Stimulated activated CD4-positive, alpha-beta T cell treated with anti-CD3 and anti-CD28 coated beads, TNF-alpha, amount 100 ng/mL, for 24 hours (primary cell): ENCODE measurements around the gene TSPAN16.
"Not testable (repeated sequence)": the region's sequence is repeated elsewhere in the genome, so short reads cannot be mapped to it uniquely, and the experiment has no call there.

ENCODE experiments used
- DNase-seq, 3 experiments: peaks; one replicate each; pipeline ENCODE4 v3.0.0-alpha.2; 2020; ENCODE audit warnings: low read depth in 3 of 3

Gene TSPAN16

DNA sequence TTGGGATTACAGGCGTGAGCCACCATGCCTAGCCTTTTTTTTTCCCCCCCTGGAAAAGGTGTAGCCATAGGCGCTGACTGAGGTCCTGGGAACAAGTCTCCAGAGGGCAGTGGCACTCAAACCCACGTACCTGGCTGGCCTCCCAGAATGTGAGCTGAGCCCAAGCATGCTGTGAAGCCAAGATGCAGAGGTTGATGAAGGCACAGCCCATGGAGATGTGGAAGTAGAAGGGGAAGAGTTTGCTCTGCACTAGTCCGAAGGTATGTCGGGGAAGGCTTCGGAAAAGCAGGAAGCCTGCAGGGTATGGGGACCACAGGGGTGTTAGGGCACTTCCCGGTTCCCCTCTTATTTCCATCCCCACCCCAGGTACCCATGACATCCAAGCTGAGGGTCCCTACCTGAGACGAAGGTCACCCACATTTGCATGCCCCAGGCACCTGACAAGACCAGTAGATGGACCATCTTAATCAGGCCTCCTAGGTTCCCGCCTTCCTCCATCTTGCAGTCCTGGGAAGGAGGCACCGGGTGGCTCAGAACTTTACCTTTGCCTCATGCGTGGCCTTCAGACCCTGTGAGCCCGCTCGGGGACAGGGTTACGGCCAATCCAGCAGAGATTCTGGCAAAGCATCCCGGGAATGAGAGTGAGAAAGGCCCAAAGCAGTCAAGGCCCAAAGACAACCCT lies 49.3 kb downstream of the TSPAN16 start:
- DNase-seq = no peak

DNA sequence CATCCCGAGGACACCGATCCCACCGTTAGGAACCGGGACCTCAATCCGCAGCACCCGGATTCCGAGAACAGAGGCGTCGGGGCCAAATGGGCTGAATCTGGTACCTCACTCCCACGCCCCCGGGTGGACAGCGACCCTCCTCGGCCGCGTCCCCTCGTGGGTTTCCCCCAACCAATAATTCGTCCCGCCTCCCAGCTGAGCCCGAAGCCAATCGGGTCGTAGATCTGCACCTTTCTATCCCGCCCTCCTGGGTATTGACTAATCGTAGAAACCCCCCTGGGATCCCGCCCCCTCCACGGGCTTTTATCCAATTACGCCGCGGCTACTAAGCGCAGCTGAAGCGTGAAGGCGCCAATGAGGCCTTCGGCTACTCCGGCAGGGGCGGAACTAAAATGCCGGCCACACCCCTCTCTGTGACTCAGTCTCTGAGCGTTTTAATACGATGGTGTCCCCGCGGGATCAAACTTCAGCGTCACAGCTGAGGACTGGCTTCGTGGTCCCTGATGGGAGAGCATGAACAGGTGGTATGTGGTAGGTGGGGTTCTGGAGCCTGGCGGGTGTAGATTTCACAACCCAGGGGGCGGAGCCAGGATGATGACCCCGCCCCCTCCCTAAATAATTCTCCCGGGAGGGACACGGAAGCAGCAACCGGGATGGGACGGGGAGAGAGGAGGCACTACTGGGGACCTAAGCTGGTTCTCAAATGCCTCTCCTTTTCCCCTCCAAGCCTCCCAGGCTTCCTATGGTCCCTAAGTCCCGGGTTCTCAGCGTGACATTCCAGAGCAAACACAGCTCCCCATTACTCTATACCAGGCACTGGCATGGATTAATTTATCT lies 50.4 kb downstream of the TSPAN16 start, which contains the start of the genes CCDC159 and TMEM205:
CCDC159 (plus strand) TSS at position 416 of the 837 bp plus-strand sequence; CDS start at position 504, 88 bp downstream.
TMEM205 (minus strand) TSS at position 165 of the 837 bp plus-strand sequence. CDS start 649 bp downstream, outside the sequence.
- DNase-seq = peak; percentile 95 to 98 (median 97)

DNA sequence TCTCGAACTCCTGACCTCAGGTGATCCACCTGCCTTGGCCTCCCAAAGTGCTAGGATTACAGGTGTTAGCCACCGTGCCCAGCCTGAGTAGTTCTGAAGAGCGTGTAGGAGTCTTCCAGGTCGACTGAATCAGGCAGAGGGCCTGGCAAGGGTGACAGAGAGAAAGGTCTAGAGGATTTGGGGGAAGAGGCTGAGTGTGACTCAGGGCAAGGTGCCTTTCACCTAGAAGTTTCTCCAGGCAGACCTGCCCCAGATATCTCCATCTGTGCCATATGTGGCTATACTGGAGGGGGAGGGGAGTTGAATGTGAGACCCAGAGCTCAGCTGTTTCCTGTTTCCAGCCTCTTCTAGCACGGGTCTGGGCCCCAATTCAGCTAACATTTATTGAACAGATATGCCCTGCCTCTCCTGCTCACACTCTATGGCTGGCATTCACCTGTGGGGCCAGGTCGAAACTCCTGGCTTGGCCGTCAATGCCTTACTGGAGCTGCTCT lies 51.6 kb downstream of the TSPAN16 start:
- DNase-seq = no peak

DNA sequence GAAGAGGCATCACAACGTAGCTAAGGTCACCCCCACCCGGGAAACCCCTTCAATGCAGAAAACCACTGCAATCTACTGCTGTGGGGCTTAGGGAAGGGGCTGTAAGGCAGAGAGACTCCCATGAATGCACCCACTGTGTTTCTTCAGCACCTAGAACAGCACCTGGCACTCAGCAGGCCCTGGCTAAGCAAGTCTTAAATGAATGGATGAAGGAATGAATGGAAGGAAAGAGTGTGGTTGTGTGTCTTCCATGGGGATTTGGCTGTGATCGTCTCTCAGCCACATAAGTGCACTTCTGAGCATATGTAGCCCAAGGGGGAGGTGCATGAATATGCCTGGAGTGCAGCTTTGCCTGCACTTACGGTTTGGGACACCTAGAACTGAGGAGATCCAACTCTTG lies 53.2 kb downstream of the TSPAN16 start:
- no peak for DNase-seq

DNA sequence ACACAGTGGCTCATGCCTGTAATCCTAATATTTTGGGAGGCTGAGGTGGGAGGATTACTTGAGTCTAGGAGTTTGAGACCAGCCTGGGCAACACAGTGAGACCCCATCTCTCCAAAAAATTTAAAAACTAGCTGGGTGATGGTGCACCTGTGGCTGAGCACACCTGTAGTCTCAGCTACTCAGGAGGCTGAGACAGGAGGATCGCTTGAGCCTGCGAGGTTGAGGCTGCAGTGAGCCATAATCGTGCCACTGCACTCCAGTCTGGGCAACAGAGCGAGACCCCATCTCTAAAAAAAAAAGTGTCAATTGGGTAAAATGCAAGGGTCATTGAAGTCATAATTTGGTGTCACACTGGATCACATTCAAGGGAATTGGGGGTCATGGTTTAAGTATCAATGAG lies 58.1 kb downstream of the TSPAN16 start:
- not testable (repeated sequence) for DNase-seq

DNA sequence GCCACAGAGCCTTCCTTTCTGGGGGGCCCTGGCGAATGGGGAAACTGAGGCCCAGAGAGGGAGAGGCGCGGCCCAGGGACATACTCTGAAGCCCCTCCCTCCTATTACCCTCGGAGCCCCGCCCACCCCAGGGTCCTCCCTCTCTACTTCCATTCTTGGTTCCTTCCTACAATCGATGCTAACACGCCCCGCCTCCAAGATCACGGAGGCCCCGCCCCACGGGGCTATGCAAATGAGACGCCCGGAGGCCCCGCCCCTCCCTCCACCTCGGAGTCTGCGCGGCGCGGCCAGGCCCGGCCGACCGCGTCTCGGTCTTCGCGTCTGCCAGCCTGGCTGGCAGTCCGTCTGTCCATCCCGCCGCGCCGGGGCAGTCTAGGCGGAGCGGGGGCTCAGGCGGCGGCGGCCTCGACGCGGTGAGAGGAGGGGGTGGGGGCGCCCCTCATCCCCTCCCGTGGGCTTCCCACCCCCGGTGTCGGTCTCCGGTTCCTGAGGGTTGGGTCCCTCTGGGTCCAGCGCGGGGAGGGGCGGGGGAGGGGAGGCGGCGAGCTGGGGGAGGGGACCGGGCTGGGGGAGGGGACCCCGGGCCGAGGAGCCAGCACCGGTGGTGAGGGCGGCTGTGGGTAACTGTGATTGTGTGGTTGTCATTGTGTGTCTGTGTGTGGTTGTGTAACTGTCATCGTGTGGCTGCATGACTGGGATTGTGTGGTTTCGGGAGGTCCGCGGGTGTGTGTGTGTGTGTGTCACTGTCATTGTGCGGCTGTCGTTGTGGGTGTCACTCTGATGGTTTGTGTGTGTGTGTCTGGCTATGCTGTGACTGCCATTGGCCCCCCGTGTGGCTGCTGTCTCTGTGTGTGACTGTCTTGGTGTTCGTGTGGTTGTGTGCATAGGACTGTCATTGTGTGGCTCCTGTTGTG lies 59.5 kb downstream of the TSPAN16 start, which contains the start of gene PLPPR2:
PLPPR2 (plus strand) TSS at position 273 of the 914 bp plus-strand sequence. CDS start 2,242 bp downstream, outside the sequence.
- peak; percentile 71 to 86 (median 75) for DNase-seq

DNA sequence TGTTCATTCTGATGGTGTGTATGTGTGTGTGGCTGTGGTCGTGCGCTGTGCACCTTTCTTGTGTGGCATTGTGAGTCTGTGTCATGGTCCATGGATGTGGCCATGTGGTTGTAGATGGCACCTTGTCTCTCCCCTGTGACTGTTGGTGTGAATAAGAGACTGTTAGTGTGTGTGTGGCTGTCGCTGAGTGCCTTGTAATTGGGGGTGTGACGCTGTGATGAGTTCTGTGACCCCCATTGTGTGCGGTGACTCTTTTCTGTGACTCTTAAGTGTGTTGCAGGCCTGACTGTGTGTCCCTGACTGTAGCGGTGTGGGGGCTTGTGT lies 60.1 kb downstream of the TSPAN16 start:
- DNase-seq = no peak

DNA sequence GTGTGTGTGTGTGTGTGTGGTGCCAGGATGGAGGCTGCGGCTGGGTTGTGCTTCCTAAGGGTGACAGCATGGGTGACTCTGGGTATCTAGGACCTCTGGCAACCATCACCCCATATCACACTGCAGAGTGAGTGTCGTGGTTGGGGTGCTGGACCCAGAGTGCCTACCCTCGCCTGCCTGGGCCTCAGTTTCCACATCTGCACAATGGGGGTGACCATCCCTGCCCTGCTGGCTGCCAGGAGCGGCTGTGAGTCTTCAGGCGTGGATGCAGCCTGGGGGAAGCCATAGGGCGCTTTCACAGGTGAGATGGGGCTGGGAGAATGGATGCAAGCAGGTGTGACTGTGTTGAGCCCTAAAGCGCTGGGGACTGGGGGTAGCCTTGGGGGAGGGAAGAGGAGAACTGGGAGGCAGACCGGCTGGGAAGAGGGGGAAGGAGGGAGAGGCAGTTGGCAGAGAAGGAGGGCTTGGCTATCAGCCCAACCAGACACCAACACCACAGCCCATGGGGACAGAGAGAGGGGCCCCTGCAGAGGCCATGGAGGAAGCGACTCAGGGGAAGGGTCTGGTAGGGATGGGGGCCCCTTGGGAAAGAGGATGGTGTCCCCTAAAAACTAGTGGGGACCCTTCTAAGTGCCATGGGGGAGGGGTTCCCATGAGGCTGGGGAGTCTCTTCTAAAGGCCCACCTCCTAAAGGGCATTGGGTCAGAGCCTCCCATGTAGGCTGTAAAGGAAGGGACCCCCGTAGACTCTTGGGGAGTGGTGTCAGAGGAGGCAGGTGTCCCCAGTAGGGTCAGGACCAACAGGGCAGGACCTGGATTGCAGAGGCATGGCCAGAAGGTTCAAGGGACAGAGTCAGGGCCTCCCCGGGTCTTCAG lies 61.0 kb downstream of the TSPAN16 start:
- no peak for DNase-seq

DNA sequence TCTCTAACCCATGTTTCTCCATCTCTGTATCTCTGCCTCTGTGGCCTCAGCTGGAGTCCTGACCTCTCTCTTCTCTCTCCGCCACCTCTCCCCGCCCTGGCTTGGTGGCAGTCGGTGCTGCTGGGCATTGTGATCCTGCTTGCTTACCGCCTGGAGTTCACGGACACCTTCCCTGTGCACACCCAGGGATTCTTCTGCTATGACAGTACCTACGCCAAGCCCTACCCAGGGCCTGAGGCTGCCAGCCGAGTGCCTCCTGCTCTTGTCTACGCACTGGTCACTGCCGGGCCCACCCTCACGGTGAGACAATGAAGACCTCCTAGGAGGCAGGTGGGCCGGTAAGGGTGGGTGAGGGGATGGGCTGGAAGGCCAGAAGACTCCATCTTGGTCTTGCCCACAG lies 63.5 kb downstream of the TSPAN16 start:
- DNase-seq = no peak

DNA sequence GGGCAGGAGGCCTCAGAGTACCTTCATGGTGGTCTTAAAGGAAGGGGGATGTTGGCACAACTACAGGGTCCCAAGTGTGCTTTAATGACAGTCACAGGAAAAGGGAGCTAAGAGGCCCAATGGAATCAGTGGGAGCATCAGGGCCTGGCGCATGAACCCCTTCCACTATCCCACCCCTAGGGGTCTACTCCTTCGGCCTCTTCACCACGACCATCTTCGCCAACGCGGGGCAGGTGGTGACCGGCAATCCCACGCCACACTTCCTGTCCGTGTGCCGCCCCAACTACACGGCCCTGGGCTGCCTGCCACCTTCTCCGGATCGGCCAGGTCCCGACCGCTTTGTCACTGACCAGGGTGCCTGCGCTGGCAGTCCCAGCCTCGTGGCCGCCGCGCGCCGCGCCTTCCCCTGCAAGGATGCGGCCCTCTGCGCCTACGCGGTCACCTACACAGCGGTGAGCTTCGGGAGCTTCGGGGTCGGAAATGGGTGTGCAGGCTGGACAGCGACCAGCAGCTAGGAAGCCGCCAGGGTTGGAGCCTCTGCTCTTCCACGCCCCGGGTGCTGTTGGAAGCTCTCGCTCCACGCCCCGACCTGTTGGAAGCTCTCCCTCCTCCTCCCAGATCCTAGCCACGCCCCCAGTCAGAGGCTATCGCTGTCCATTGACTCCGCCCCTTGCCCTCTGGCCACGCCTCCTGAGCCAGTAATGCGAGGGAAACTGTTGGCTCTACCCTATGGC lies 65.2 kb downstream of the TSPAN16 start:
- DNase-seq = peak in 1 of 3 experiments; percentile 28

DNA sequence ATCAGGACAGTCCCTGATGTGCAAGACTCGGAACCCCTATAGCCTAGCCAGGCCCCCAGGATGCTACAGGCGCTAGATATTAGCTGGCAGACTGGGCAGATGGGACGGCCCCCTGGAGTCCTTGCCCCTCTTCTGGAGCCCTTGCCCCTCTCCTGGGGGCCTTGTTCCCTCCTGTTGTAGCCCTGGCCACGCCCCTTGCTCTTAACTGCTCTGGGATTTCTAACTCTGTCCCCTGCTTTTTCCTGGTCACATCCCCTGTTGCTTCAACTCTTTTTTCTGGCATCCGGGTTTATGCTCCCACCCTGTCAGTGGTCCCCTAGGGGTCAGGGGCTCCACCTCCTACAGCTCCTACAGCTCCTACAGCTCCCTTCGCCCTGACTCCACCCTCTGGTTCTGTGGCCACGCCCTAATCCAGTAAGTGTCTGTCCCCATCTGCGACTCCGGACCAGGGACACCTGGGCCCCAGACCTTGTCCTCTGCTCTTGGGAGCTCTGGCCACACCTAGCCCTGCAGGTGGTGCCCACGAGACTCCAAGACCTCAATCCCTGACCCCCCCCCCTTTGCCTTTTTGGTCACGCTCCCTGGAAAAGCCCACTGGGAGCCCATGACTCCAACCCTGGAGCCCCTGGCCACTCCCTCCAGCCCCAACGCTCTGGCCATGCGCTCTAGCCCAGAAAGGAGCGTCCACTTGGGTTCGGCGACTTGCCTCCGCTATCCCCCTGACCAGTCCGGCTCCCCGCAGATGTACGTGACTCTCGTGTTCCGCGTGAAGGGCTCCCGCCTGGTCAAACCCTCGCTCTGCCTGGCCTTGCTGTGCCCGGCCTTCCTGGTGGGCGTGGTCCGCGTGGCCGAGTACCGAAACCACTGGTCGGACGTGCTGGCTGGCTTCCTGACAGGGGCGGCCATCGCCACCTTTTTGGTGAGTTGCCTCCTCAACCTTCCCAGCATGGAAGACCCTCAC lies 66.1 kb downstream of the TSPAN16 start:
- DNase-seq = no peak

DNA sequence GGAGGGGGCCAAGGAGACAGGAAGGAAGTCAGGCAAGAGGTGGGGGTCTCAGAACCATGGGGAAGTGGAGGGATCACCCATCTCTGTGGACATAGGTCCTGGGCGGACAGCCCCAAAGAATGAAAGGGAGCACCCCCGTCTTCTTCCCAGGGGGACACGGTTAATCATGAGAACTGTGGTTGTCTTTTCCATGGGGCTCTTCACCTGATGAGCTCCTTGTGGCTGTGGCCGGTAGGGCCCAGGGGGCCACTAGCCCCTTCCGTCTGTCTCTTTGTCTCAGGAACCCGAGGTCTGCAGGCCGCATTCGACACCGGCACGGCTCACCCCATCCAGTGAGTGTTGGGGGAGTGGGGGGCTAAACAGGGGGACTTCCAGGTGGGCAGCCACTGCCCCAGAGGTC lies 67.9 kb downstream of the TSPAN16 start:
- DNase-seq = no peak

DNA sequence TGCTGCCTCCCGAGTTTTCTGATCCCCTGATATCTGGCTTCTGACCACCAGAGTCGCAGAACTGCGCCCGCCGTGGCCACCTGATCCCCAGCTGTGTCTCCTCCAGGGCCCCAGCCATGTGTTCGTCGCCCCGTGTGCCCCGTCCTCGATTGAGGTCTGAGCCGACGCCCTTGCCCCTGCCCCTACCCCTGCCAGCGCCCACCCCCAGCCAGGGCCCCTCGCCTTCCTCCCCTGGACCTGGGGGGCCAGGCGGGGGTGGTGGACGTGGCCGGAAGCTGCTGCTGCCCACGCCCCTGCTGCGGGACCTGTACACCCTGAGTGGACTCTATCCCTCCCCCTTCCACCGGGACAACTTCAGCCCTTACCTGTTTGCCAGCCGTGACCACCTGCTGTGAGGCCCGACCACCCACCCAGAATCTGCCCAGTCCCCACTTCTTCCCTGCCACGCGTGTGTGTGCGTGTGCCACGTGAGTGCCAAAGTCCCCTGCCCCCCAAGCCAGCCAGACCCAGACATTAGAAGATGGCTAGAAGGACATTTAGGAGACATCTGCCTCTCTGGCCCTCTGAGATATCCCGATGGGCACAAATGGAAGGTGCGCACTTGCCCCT lies 68.4 kb downstream of the TSPAN16 start:
- no peak for DNase-seq

DNA sequence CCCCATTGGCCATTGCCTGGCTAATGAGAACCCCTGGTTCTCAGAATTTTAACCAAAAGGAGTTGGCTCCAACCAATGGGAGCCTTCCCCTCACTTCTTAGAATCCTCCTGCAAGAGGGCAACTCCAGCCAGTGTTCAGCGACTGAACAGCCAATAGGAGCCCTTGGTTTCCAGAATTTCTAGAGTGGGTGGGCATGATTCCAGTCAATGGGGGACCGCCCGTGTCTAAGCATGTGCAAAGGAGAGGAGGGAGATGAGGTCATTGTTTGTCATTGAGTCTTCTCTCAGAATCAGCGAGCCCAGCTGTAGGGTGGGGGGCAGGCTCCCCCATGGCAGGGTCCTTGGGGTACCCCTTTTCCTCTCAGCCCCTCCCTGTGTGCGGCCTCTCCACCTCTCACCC lies 69.0 kb downstream of the TSPAN16 start:
- DNase-seq = no peak
